Left forelimb (tissue), 1 donor: Measurements from ENCODE around the gene TP53I13.

Experiments used
- DNase-seq: peaks from one replicate; pipeline ENCODE4 v3.0.0-alpha.2; 2018; ENCODE audit warnings: low spot score

Gene TP53I13

DNA sequence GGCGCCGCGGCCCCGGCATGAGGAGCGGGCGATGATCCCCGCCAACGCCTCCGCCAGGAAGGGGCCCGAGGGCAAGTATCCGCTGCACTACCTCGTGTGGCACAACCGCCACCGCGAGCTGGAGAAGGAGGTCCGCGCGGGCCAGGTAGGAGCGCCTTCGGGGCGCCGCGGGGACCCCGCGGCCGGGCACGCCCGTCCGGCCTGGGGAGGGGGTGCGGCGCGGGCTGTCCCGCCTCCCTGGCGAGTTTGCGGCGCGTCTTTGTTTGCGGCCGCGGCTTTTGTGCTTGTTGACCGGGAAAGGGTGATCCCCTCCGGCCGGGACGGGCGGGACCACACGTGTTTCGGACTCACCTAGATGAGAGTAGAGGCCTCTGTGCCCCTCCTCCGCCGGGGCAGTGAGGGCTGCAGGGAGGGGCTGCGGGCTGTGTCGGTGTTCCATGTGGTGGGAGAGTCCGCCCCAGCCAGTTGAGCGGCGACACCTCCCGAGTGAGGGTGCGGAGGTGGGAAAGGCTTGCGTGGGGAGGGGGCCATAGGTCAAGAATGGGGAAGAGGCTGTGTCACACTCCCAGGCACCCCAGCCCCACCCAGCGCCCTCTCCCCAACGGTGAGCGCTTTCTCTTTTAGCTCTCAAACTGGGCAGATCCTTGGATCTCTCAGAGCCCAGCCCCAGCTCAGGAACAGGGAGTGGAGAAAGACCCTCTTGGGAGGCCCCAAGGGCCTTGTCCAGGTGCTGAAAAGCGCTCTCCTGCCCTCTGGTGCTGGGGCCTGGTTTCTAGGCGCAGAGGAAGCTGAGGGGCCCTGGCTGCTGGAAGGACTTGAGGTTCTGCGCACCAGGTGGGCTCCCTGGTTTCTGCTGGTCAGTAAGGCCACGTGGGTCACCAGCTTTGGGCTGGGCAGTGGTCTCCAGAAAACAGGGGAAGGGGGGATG lies 25.4 kb downstream of the TP53I13 start:
- no peak for DNase-seq

DNA sequence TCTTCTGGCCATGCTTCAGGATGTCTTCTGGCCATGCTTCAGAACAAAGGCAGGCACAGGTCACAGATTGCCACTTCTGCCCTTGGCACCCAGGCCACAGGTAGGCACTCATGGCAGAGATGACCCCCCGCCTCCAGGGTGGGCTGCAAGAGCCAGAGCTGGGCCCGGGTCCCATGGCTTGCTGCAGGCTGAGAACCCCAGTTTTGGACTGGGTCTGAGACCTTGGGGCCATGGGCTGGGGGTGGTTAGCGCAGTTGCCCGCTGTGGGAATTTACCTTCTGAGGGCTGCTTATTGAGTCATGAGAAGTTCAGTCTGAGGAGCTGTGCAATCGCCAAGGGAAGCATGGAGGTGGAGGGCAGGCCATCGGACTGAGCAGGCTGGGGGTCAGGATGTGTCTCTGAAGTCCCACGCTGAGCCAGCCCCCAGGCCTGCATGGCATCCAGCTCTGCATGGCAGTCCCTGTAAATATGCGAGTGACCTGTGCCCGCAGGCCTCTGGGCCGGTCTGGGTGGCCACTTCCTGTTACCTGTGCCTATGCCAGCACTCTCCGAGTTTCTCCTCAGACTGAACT lies 26.1 kb downstream of the TP53I13 start:
- no peak for DNase-seq

DNA sequence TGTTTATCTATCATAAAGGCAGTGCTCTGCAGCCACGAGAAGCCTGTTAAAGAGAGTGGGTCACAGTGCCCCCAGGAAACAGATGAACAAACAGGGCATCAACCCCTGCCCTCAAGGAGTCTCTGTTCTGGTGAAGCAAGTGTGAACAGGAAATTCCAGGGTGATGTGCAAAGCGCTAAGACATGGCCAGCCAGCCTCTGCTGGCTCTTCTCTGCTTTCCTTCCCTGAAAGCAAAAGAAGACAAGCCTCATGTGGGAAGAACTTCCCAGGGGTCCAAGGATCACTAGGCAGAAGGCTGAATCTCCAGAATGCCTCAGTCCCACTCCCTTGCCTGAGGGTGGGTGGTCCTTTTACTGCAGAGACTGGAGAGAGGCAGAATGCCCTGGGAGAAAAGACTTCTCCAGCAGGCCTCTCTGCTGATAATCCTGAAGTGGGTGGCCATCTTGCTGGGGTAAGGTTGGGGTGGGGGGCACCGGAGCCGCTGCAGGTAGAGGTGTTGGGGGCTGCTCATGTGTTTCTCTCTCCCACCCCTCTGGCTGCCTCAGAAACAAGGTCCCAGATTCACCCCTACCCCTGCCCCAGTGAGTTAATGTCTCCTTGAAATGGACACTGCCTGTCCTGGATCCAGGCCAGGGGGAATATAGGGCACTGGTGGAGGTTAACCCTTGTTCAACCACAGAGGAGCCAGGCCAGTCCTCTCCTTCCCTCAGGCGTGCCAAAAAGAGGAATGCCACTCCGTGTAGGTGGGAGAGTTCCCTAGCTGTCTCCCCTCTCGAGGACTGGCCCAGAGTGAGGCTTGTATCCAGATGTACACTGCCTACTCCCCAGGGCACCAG lies 26.8 kb downstream of the TP53I13 start:
- no peak for DNase-seq

DNA sequence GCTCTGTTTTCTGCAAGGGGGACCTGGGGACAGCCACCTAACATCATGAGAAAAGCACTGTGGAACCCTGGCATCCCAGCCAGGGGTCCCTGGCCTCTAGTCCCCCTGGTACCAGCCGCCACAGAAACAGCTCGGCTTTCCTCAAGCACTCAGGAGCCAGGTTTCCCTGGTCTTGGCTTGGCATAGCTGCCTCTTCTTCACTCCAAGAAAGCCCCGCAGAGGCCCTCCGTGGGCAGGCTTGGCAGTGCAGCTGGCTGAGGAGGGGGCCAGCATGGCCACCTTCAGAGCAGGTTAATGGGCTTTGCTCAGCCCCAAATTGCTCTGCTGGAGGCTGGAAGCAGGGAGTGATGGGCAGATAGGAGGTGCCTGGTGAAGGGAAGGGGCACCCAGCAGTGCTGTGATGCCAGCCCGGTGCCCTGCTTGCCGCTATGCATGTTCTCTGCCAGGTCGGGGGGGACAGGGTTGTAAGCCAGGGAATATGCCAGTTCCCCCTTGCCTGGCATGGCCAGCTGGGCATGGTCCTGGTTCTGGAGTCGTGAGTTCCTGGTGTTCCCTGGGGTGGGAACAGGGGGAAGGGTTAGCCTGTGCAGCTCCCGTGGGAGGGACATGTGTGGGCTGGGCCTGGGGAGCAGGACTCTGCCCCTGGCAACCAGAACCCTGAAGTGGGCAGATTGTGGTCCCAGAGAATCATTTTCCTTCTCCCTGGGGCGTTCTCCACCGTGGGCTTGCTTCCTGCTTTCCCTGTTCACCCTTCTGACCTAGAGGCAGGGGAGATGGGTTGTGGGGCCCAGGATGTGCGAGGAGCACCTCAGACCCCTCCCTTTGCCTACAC lies 27.7 kb downstream of the TP53I13 start:
- no peak for DNase-seq

DNA sequence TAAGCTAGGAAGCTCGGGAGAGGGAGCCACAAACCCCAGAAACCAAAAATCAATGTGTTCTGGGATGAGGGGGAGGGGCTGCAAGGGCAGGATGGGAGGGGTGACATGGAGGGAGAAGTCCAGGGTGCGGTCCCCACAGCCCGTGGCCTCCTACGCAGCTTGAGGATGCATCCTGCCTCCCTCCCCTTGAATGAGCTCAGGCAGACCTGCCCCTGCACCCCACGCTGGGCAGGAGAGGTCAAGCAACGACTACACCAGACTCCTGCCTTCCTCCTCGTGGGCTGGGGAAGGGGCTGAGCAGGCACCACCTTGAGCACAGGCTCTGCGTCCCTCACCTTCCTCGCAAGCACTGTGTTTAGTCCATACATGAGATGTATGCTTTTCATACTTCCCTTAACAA lies 28.3 kb downstream of the TP53I13 start:
- DNase-seq: no peak

DNA sequence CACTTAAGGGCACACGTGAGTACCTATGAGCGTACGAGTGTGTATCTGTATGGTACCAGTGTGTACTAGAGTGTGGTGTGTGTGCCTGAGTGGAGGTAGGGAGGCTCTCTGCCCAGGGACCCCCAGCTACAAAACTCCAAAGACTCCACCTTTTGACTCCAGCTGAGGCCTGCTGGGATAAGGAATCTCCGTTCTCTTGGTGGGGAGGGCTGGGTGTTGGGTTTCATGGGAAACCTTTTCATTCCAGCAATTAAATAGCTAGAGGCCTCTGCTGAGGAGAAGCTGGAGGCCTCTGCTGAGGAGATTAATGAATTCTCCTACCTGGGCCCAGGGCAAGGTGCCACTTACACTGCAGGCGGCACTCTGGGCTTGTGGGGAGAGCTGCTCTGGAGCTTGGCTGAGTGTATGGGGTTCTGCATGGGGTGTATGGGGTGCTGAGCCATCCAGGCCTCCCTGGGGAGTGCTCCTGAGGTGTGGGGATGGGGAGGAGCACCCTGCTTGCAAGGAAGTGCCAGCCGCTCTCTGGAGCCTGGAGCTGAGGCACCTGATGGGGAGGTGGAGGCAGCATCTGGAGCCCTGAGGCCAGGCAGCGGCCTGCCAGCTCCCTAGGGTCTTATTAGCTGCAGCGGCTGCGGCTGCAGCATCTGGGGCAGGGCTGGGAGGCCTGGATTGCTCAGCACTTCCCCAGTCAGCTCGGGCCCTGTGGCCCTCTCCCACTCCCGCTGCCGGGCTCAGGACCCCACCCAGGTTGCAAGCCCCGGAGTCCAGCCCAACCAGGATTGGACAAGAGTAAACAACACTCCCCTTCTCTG lies 29.1 kb downstream of the TP53I13 start:
- no peak for DNase-seq

DNA sequence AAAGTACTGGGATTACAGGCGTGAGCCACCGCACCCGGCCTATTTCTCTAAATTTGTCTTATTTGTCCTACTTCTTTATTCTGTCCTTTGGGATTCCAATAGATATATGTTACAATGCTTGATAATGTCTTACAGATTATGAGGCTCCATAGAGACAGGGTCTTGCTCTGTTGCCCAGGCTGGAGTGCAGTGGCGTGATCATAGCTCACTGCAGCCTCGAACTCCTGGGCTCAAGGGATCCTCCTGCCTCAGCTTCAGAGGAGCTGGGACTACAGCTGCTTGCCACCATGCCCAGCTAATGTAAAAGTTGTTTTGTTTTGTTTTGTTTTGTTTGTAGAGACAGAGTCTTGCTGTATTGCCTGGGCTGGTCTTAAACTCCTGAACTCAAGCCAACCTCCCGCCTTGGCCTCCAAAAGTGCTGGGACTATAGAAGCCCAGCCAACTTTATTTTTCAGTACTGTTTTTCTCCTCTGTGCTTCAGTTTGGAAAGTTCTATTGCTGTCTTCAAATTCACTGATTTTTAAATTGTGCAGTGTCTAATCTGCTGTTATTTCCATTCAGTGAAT lies 34.7 kb downstream of the TP53I13 start:
- DNase-seq: no peak

DNA sequence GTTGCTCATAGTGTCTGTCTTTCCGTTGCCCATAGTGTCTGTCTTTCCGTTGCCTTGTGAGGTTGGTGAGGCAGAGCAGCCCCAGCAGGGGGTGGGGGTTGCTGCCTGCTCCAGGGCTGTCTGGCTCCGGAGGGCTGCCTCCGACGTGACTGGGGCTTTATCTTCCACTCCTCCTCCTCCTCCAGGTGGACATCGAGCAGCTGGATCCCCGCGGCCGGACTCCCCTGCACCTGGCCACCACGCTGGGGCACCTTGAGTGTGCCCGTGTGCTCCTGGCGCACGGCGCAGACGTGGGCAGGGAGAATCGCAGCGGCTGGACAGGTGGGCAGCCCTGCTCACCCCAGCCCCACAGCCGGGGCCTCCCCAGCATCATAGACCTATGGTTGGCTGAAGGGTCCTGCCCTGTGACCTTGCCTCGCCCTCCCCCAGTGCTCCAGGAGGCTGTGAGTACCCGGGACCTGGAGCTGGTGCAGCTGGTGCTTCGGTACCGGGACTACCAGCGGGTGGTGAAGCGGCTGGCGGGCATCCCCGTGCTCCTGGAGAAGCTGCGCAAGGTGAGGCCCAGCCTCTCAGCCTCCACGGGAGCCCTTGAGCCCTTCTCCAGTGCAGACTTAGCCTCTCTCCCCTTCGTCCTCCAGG lies 39.2 kb downstream of the TP53I13 start:
- DNase-seq: no peak

DNA sequence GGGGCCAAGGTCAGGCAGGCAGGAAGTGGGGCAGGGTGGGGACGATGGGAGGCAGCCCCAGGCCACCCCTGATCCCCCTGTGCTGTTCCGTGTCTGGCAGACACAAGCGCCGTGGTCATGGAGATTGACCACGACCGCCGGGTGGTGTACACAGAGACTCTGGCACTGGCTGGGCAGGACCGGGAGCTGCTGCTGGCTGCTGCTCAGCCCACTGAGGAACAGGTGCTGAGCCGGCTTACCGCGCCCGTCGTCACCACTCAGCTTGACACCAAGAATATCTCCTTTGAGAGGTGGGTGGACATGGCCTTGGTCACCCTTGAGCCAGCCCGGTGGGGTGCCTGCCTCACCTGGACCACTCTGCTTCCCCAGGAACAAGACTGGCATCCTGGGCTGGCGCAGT lies 40.5 kb downstream of the TP53I13 start:
- DNase-seq: no peak

DNA sequence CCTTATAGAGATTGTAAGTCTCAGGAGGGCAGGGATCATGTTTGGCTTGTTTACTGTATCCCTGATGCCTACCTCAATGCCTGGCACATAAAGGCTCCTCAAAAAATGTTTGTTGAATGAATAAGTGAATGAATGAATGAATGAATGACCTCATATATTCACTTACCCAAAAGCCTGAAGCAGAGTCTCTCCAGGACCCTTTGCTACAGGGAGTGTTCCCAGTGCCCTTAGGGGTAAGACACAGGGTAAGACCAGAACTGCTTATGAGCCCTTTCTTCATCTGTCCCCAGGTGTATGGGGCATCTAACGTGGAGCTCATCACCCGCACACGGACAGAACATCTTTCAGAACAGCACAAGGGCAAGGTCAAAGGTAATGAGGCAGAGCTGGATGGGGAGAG lies 41.9 kb downstream of the TP53I13 start:
- DNase-seq: no peak

DNA sequence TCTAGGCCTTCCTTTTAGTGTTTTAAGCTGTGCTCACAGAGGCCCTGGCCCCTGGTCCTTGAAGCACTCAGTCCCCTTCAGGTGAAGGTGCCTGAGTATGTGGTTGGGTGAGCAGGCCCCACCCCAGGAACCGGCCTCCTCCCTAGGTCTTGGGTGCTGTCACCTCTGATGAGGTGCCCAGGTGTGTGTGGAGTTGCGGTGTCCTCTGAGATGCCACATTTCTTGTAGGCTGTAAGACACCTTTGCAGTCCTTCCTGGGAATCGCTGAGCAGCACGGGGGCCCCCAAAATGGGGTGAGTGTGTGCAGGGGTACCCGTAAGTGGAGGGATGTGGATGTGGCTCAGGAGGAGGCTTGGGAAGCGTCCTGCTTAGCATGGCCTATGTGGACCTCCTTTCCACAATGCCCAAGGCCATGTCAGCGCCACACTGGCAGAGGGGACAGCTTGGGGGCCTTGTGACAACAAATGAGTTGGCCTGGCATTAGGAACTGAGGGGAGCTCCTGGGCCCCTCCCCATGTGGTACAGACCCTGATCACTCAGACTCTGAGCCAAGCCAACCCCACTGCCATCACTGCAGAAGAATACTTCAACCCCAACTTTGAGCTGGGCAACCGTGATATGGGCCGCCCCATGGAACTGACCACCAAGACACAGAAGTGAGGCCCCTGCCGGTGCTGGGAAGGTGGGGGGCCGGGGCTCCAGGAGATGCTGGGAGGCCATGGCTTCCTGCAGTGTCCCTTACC lies 43.0 kb downstream of the TP53I13 start:
- no peak for DNase-seq

DNA sequence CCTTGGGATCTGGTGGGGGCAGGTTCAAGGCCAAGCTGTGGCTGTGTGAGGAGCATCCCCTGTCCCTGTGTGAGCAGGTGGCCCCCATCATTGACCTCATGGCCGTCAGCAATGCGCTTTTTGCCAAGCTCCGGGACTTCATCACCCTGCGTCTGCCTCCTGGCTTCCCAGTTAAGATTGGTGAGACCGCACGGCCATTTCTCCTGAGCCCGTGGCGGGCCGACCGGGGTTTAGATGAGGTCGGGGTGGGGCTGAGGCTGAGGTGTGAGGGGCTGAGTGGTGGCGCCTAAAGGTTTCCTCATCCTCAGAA lies 43.5 kb downstream of the TP53I13 start:
- no peak for DNase-seq

DNA sequence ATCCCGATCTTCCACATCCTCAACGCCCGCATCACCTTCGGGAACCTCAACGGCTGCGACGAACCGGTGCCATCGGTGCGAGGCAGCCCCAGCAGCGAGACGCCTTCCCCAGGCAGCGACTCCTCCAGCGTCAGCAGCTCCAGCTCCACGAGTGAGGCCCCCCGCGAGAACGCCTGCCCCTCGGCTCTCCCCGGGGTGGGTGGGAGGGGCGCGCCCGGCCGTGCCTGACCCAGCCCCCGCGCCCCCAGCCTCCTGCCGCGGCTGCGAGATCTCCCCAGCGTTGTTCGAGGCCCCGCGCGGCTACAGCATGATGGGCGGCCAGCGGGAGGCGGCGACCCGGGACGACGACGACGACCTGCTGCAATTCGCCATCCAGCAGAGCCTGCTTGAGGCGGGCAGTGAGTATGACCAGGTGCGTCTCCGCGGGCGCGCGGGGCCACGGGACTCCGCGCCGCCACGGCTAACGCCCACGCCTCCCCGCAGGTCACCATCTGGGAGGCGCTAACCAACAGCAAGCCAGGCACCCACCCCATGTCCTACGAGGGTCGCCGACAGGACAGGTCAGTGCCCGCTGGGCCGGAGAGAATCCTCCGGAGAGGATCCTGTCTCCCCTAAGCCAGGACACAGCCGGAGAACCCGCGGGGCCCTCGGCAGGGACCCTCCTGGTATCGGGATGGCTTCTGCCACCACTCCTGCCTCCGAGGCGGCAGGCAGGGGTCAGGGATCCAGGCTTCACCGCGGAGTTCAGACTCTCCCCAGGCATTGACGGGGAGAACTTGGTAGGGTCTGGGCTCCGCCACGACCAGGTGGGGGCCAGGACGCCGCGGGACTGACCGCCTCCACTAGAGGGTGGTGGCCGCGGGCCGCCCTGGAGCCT lies 44.1 kb downstream of the TP53I13 start:
- peak; percentile 70 for DNase-seq

DNA sequence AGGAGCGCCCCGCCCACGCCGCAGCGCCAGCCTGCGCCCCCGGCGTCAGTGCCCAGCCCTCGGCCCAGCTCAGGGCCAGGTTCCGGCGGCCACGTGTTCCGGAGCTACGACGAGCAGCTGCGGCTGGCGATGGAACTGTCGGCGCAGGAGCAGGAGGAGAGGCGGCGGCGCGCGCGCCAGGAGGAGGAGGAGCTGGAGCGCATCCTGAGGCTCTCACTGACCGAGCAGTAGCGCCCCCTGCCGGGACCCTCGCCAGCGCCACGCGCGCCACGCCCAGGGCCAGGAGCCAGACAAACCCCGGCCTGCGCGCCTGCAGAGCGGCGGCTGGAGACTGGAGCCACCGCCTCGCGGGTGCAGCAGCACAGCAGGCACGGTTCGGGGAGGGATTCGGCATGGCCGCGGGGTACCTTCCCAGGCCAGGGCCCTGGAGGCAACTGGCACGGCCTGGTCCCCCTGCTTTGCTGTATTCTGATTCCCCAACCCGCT lies 44.9 kb downstream of the TP53I13 start:
- DNase-seq: peak; percentile 98

DNA sequence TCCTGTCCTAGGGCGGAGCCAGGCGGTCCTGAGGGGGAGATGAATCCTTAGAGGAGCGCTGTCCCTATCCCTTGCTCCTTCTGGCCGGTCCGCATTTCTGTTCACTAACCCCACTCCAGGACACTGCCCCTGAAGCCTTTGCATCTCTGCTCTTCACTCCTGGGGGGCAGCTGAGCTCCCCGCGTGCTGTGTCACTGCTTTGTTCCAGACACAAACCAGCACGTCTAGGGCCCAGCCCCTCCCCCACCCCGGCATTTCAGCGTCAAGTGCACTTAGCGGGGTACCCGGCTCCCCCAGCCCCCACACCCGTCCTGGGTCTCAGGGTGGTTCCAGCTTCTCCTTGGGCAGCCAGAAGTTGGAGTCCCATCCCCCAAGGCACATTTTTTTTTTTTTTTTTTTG lies 45.4 kb downstream of the TP53I13 start:
- DNase-seq: no peak

DNA sequence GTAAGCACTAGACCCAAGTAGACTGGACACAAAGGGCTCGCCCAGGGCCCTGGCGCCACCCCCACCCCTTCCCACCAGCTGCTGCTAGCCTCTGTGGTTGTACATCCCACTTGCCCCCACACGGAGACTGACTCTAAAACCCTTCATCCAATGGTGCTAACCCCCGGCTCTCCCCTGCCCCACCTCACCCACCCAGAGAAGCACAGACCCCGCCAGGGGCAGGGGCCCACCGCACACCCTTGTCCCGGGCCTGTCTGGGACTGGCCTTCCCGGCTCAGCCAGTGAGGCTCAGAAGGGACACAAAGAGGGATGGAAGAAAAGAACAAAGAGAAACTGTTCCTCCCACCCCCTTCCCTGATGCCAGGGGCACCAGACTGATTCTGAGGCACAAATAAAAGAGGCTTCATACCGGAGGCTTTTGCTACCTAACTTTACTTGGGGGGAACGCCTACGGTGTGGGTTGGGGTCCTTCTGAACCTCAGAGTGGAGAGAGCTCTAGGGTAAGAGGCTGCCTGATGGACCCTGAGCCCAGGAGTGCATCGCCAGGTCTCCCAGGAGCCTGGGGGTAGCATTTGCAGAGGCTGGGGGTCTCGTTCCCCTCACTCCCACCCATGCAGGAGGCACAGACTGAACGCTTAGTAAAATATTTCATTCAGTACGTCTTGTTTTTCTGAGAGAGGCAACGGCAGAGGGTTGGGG lies 46.0 kb downstream of the TP53I13 start:
- DNase-seq: no peak

DNA sequence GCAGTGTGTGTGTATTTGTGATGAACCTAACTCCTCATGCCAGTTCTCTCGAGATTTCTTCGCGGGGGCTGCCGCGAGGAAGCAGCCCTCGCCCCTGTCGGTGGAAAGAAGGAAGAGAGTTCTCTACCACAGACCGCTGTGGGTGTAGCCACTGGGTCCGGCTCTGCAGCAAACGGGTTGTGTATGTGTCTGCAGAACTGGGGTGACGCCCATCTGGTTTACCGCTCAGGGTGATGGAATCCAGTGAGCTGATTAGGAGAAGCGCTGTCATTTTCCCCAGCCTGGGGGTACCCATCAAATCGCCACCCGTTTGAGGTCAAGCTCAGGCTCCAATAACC lies 46.5 kb downstream of the TP53I13 start:
- no peak for DNase-seq
